HG03045 (cell line): ENCODE results near the gene AGBL3.
"Not testable (repeated sequence)": the region's sequence is repeated elsewhere in the genome, so short reads cannot be mapped to it uniquely, and the experiment has no call there.

ENCODE experiments used
- ATAC-seq: cut with Tn5 transposase; IDR thresholded peaks from one replicate; pipeline ENCODE4 v1.9.1; 2021; ENCODE audit warnings: mild to moderate bottlenecking, moderate library complexity; ENCODE audit not compliant: unreplicated experiment

AGBL3 gene

GRCh38 chr7:135165862-135166261, 179.6 kb downstream of the AGBL3 start:
- ATAC-seq: no peak

GRCh38 chr7:135166338-135166990, 180.2 kb downstream of the AGBL3 start:
- ATAC-seq: no peak

- ATAC-seq: no peak
Measured at GRCh38 chr7:135167365-135167917, 181.1 kb downstream of the AGBL3 start.

- ATAC-seq: no peak
Measured at GRCh38 chr7:135168001-135168400, 181.7 kb downstream of the AGBL3 start.

GRCh38 chr7:135168489-135169140, 182.3 kb downstream of the AGBL3 start:
- ATAC-seq: no peak

- ATAC-seq: peak; percentile 36
Measured at GRCh38 chr7:135169141-135169963, 183.0 kb downstream of the AGBL3 start.

- peak; percentile 14 for ATAC-seq
Measured at GRCh38 chr7:135169964-135170273, 183.6 kb downstream of the AGBL3 start.

GRCh38 chr7:135170274-135170997, 184.1 kb downstream of the AGBL3 start, which contains the start of gene CYREN:
Gene CYREN (minus strand): TSS chr7:135170707. CDS start chr7:135168922, 1,785 bp downstream.
- ATAC-seq: peak; percentile 74

GRCh38 chr7:135170998-135171481, 184.7 kb downstream of the AGBL3 start:
- peak; percentile 23 for ATAC-seq

GRCh38 chr7:135171581-135172291, 185.4 kb downstream of the AGBL3 start:
- ATAC-seq: not testable (repeated sequence)

GRCh38 chr7:135173916-135174315, 187.6 kb downstream of the AGBL3 start:
- not testable (repeated sequence) for ATAC-seq

GRCh38 chr7:135174941-135175340, 188.6 kb downstream of the AGBL3 start:
- ATAC-seq: no peak

GRCh38 chr7:135175931-135176330, 189.6 kb downstream of the AGBL3 start:
- no peak for ATAC-seq

GRCh38 chr7:135177028-135177696, 190.9 kb downstream of the AGBL3 start:
- no peak for ATAC-seq

GRCh38 chr7:135178364-135178763, 192.1 kb downstream of the AGBL3 start:
- ATAC-seq: no peak

GRCh38 chr7:135179321-135179925, 193.1 kb downstream of the AGBL3 start:
- no peak for ATAC-seq

GRCh38 chr7:135180122-135180521, 193.8 kb downstream of the AGBL3 start:
- ATAC-seq: no peak

GRCh38 chr7:135181261-135181928, 195.1 kb downstream of the AGBL3 start:
- no peak for ATAC-seq
